Glutamatergic neuron (in vitro differentiated cells): ENCODE data around the gene APAF1. TPM values are rescaled to one million over a fixed set of nuclear protein-coding genes. Genes with fewer than 3 reads are reported as not detected.
"Not testable (repeated sequence)": the region's sequence is repeated elsewhere in the genome, so short reads cannot be mapped to it uniquely, and the experiment has no call there.

ENCODE experiments used
- DNase-seq: peaks from one replicate; pipeline ENCODE4 v3.0.0; 2022
- H3K27ac Mint-ChIP-seq: one replicate; pipeline ENCODE4 v1.8.0; 2020; ENCODE audit warnings: mild to moderate bottlenecking, mixed read lengths, inconsistent platforms; ENCODE audit not compliant: unreplicated experiment
- H3K27me3 Mint-ChIP-seq: one replicate; pipeline ENCODE4 v1.8.0; 2020; ENCODE audit warnings: mild to moderate bottlenecking, moderate library complexity, mixed read lengths, inconsistent platforms; ENCODE audit not compliant: unreplicated experiment
- H3K36me3 Mint-ChIP-seq: one replicate; pipeline ENCODE4 v1.8.0; 2020; ENCODE audit warnings: mild to moderate bottlenecking, mixed read lengths, inconsistent platforms; ENCODE audit not compliant: unreplicated experiment
- H3K4me1 Mint-ChIP-seq: one replicate; pipeline ENCODE4 v1.8.0; 2020; ENCODE audit warnings: mild to moderate bottlenecking, low read depth, mixed read lengths, inconsistent platforms; ENCODE audit not compliant: unreplicated experiment
- H3K4me3 Mint-ChIP-seq: one replicate; pipeline ENCODE4 v1.8.0; 2020; ENCODE audit warnings: mild to moderate bottlenecking, mixed read lengths, inconsistent platforms; ENCODE audit not compliant: unreplicated experiment
- H3K9me3 Mint-ChIP-seq: one replicate; pipeline ENCODE4 v1.8.0; 2020; ENCODE audit warnings: mild to moderate bottlenecking, moderate library complexity, mixed read lengths, inconsistent platforms; ENCODE audit not compliant: unreplicated experiment
- CTCF ChIP-seq: fragments of 200-600 bp; sonication (generic); IDR thresholded peaks from one replicate; pipeline ENCODE4 v1.5.0; 2021; ENCODE audit not compliant: partially characterized antibody, unreplicated experiment
- total RNA-seq: library from RNA; stranded (reverse); fragmentation: NEBNext Ultra II Directional; extraction: Animal tissue kit (Norgen Biotek cat#: 25700); gene quantifications from one replicate; pipeline ENCODE4 v1.2.1, GENCODE V29; 2021; ENCODE audit not compliant: unreplicated experiment

Gene APAF1
- total RNA-seq, 1 donor from 2014 or later, result 20.8 TPM

GRCh38 chr12:98639491-98639890, 5.6 kb upstream of the APAF1 start:
- no peak for TF ChIP-seq CTCF
- Mint-ChIP-seq H3K27ac (no peak overlapping the region), H3K9me3 (peaks cover 3% of the 10 kb centered on the region), H3K36me3 (no peaks in the 10 kb centered on the region), H3K4me1 (no peaks in the 10 kb centered on the region), H3K4me3 (no peak overlapping the region), H3K27me3 (peaks cover 1% of the 10 kb centered on the region)
- DNase-seq, result no peak

- not testable (repeated sequence) for H3K4me1 Mint-ChIP-seq, H3K36me3 Mint-ChIP-seq, DNase-seq, H3K9me3 Mint-ChIP-seq, H3K27me3 Mint-ChIP-seq, H3K27ac Mint-ChIP-seq
- H3K4me3 Mint-ChIP-seq, result peak overlapping the region; percentile 59
These were observed 2.3 kb upstream of the APAF1 start for GRCh38 chr12:98642801-98643200.

GRCh38 chr12:98644433-98644711, 718 bp upstream of the APAF1 start:
- peak; percentile 67 for DNase-seq
- Mint-ChIP-seq H3K4me1 (no peaks in the 10 kb centered on the region), H3K9me3 (peaks cover 7% of the 10 kb centered on the region), H3K4me3 (peak overlapping the region; percentile 93), H3K27ac (peak overlapping the region; percentile 87), H3K27me3 (peaks cover 6% of the 10 kb centered on the region), H3K36me3 (no peaks in the 10 kb centered on the region)
- TF ChIP-seq CTCF, result no peak

- DNase-seq, result no peak
- Mint-ChIP-seq H3K36me3 (no peaks in the 10 kb centered on the region), H3K4me1 (no peaks in the 10 kb centered on the region), H3K9me3 (peaks cover 7% of the 10 kb centered on the region), H3K27me3 (peaks cover 6% of the 10 kb centered on the region), H3K4me3 (peak overlapping the region; percentile 94), H3K27ac (no peak overlapping the region)
- no peak for TF ChIP-seq CTCF
These were observed 530 bp downstream of the APAF1 start for GRCh38 chr12:98645572-98646067.

GRCh38 chr12:98646294-98647090, 1.4 kb downstream of the APAF1 start:
- no peaks in the 10 kb centered on the region for H3K4me1 Mint-ChIP-seq
- peak overlapping the region; percentile 76 for H3K4me3 Mint-ChIP-seq
- H3K27ac Mint-ChIP-seq, result no peak overlapping the region
- H3K36me3 Mint-ChIP-seq, result no peaks in the 10 kb centered on the region
- H3K27me3 Mint-ChIP-seq, result peaks cover 6% of the 10 kb centered on the region
- no peak for TF ChIP-seq CTCF
- no peak for DNase-seq
- H3K9me3 Mint-ChIP-seq, result peaks cover 7% of the 10 kb centered on the region
